DOHH2 (cell line): ENCODE data around the gene IFNLR1.

ENCODE experiments used
- H3F3A ChIP-seq: fragments of 200-600 bp; sonication (generic), shearing (Covaris generic); 2 replicates; pipeline ENCODE4 v1.6.0; 2016; ENCODE audit warnings: antibody characterized with exemption, mild to moderate bottlenecking; ENCODE audit not compliant: control insufficient read depth, insufficient read depth
- H3K27ac ChIP-seq: fragments of 200-600 bp; sonication (generic); 2 replicates; pipeline ENCODE4 v1.5.1; 2014; ENCODE audit warnings: low read depth, mild to moderate bottlenecking, low read length, moderate library complexity
- H3K27me3 ChIP-seq: fragments of 200-600 bp; sonication (generic); 2 replicates; pipeline ENCODE4 v1.6.1; 2014; ENCODE audit warnings: mild to moderate bottlenecking, low read length, mixed read lengths; ENCODE audit not compliant: control insufficient read depth
- H3K36me3 ChIP-seq: fragments of 200-600 bp; sonication (generic); 2 replicates; pipeline ENCODE4 v1.6.1; 2014; ENCODE audit warnings: mild to moderate bottlenecking, low read length, moderate library complexity, mixed read lengths; ENCODE audit not compliant: control insufficient read depth
- H3K4me1 ChIP-seq: fragments of 200-600 bp; sonication (generic); 2 replicates; pipeline ENCODE4 v1.6.1; 2014; ENCODE audit warnings: mild to moderate bottlenecking, low read length, mixed read lengths; ENCODE audit not compliant: control insufficient read depth
- H3K4me2 ChIP-seq: fragments of 200-600 bp; sonication (generic); 2 replicates; pipeline ENCODE4 v1.6.0; 2014; ENCODE audit warnings: mild to moderate bottlenecking, low read length, moderate library complexity
- H3K4me3 ChIP-seq: fragments of 200-600 bp; sonication (generic); 2 replicates; pipeline ENCODE4 v1.5.1; 2014; ENCODE audit warnings: mild to moderate bottlenecking, low read length, mixed read lengths
- H3K79me2 ChIP-seq: fragments of 200-600 bp; sonication (generic); 2 replicates; pipeline ENCODE4 v1.6.1; 2014; ENCODE audit warnings: mild to moderate bottlenecking, low read length, mixed read lengths; ENCODE audit not compliant: control insufficient read depth
- H3K9me2 ChIP-seq: fragments of 200-600 bp; sonication (generic); replicated peaks from 2 replicates; pipeline ENCODE4 v1.6.1; 2014; ENCODE audit warnings: mild to moderate bottlenecking, low read length, mixed read lengths; ENCODE audit not compliant: control insufficient read depth
- H3K9me3 ChIP-seq: fragments of 200-600 bp; sonication (generic); 2 replicates; pipeline ENCODE4 v1.6.1; 2014; ENCODE audit warnings: antibody characterized with exemption, low read length, mixed read lengths; ENCODE audit not compliant: control insufficient read depth, insufficient read depth
- H4K20me1 ChIP-seq: fragments of 200-600 bp; sonication (generic); 2 replicates; pipeline ENCODE4 v1.6.0; 2014; ENCODE audit warnings: low read depth, mild to moderate bottlenecking, antibody characterized with exemption, low read length, moderate library complexity; ENCODE audit not compliant: control insufficient read depth, insufficient read depth
- EZH2phosphoT487 ChIP-seq: fragments of 200-600 bp; sonication (generic); IDR thresholded peaks from 2 replicates; pipeline ENCODE4 v1.6.1; 2017; ENCODE audit warnings: borderline replicate concordance, mild to moderate bottlenecking, antibody characterized with exemption, low read length, moderate library complexity, mixed read lengths
- TF ChIP-seq, protein P1 (sequence below): fragments of 200-600 bp; sonication (generic); IDR thresholded peaks from one replicate; pipeline ENCODE4 v1.5.1; 2014; ENCODE audit warnings: antibody characterized with exemption, mild to moderate bottlenecking, low read depth, low read length; ENCODE audit not compliant: poor library complexity, severe bottlenecking

Gene IFNLR1

DNA sequence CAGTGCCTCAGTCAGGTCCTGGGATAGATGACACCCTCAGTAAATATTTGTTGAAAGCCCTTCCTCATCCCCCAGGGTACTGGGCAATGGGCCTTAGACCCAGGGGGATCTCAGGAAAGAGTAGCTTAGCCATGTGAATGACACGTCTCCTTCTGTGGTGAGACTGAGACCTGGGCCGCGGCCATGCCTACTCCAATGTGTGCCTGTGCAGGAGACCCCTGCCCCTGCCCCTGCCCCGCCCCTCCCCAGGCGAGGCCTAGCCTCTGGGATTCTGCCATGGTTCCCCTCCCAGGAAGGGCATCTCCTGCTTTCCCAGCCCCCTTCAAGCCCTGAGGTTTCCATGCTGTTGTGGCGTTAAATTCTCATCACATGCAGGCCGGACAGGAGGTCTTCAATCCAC is 82.2 kb downstream of the IFNLR1 start:
- Histone ChIP-seq H3K27ac (no peak overlapping the region), H3K79me2 (no peaks in the 10 kb centered on the region), H3K36me3 (no peaks in the 10 kb centered on the region), H3K4me1 (no peaks in the 10 kb centered on the region), H4K20me1 (no peaks in the 10 kb centered on the region), H3K9me2 (no peaks in the 10 kb centered on the region), H3F3A (no peaks in the 10 kb centered on the region), H3K9me3 (no peaks in the 10 kb centered on the region), H3K27me3 (no peaks in the 10 kb centered on the region), H3K4me2 (no peak overlapping the region), H3K4me3 (no peak overlapping the region)
- TF ChIP-seq, protein P1, sequence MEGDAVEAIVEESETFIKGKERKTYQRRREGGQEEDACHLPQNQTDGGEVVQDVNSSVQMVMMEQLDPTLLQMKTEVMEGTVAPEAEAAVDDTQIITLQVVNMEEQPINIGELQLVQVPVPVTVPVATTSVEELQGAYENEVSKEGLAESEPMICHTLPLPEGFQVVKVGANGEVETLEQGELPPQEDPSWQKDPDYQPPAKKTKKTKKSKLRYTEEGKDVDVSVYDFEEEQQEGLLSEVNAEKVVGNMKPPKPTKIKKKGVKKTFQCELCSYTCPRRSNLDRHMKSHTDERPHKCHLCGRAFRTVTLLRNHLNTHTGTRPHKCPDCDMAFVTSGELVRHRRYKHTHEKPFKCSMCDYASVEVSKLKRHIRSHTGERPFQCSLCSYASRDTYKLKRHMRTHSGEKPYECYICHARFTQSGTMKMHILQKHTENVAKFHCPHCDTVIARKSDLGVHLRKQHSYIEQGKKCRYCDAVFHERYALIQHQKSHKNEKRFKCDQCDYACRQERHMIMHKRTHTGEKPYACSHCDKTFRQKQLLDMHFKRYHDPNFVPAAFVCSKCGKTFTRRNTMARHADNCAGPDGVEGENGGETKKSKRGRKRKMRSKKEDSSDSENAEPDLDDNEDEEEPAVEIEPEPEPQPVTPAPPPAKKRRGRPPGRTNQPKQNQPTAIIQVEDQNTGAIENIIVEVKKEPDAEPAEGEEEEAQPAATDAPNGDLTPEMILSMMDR, result no peak
- TF ChIP-seq EZH2phosphoT487, result no peak
